Activated CD4-positive, alpha-beta T cell treated with anti-CD3 and anti-CD28 coated beads for 36 hours (primary cell): ENCODE measurements around the gene HES5. TPM values are rescaled to one million over a fixed set of nuclear protein-coding genes. Genes with fewer than 3 reads are reported as not detected.
"Not testable (repeated sequence)": the region's sequence is repeated elsewhere in the genome, so short reads cannot be mapped to it uniquely, and the experiment has no call there.

Source experiments
- ATAC-seq: fragments of 200-7000 bp; cut with Tn5 transposase; one replicate; pipeline ENCODE4 v1.10.0; 2021; ENCODE audit warnings: mild to moderate bottlenecking, moderate library complexity
- CTCF ChIA-PET: fragments of 350-600 bp; sonication (Branson Sonifier 250); formaldehyde crosslinking; loops from one replicate; lab custom pipeline; 2021; ENCODE audit warnings: antibody characterized with exemption; lab: Charles Lee
- POLR2A ChIA-PET: fragments of 350-600 bp; sonication (Branson Sonifier 250); formaldehyde crosslinking; loops from one replicate; lab custom pipeline; 2021; ENCODE audit warnings: antibody characterized with exemption, inconsistent platforms; lab: Charles Lee
- DNase-seq: peaks from one replicate; pipeline ENCODE4 v3.0.0-alpha.2; 2020
- H3K27ac Mint-ChIP-seq: one replicate; pipeline ENCODE4 v1.8.0; 2021; ENCODE audit warnings: mixed read lengths
- H3K27me3 Mint-ChIP-seq: one replicate; pipeline ENCODE4 v1.8.0; 2021; ENCODE audit warnings: mixed read lengths
- H3K36me3 Mint-ChIP-seq: one replicate; pipeline ENCODE4 v1.8.0; 2021; ENCODE audit warnings: low read depth, mixed read lengths
- H3K4me1 Mint-ChIP-seq: one replicate; pipeline ENCODE4 v1.8.0; 2021; ENCODE audit warnings: mixed read lengths
- H3K4me3 Mint-ChIP-seq: one replicate; pipeline ENCODE4 v1.8.0; 2021; ENCODE audit warnings: mild to moderate bottlenecking, moderate library complexity, mixed read lengths
- H3K9me3 Mint-ChIP-seq: one replicate; pipeline ENCODE4 v1.8.0; 2021; ENCODE audit warnings: low read depth, mixed read lengths
- intact Hi-C, 2 experiments: fragments of 100-400 bp; cut with DNase I in 1 of 2; cut with micrococcal nuclease in 1 of 2; formaldehyde crosslinking; loops; one replicate each; pipeline versions ENCODE4 v1.14.2 to v1.15.1; 2022 to 2024; cut with DNase I, micrococcal nuclease
- total RNA-seq, 2 experiments: library from RNA; stranded (reverse); gene quantifications; one replicate each; pipeline ENCODE4 v1.2.3, GENCODE V29; 2021

HES5 gene, protein sequence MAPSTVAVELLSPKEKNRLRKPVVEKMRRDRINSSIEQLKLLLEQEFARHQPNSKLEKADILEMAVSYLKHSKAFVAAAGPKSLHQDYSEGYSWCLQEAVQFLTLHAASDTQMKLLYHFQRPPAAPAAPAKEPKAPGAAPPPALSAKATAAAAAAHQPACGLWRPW
- under 1 TPM in 1 of 2 experiments, not detected in 1; 0.14 TPM for total RNA-seq

- no peaks in the 10 kb centered on the region for H3K9me3 Mint-ChIP-seq
- intact Hi-C loops: loop anchor here in 1 of 2 experiments (10.0 kb wide), 2 partner anchors 1095 to 1325 kb away; partner anchors contain the start of genes CEP104, DFFB and TPRG1L
- peaks cover 19% of the 10 kb centered on the region for H3K4me1 Mint-ChIP-seq
- peak; percentile 36 for DNase-seq
- CTCF ChIA-PET: interaction anchor here (1.0 to 1.4 kb wide), 2 partner anchors 10 to 41 kb away, joined by 4 to 6 read pairs; no protein-coding TSS in a partner anchor
- H3K27me3 Mint-ChIP-seq: peaks cover 10% of the 10 kb centered on the region
- H3K4me3 Mint-ChIP-seq: peak within 1 kb of the TSS; percentile 59
- ATAC-seq: no peak
- H3K36me3 Mint-ChIP-seq: no peaks in the 10 kb centered on the region
- H3K27ac Mint-ChIP-seq: no peak within 1 kb of the TSS
- POLR2A ChIA-PET: interaction anchor here (0.5 to 1.4 kb wide), 2 partner anchors 11 to 12 kb away, joined by 3 to 4 read pairs; no protein-coding TSS in a partner anchor
Observed at GRCh38 chr1:2529784-2530512, at the start of gene HES5. TSS of gene HES5 (minus strand) at chr1:2530263. CDS start at chr1:2530164, 99 bp downstream.

GRCh38 chr1:2578758-2579118, 48.7 kb upstream of the HES5 start:
- Mint-ChIP-seq H3K4me3 (peak overlapping the region; percentile 62), H3K4me1 (peaks cover 68% of the 10 kb centered on the region), H3K36me3 (peaks cover 6% of the 10 kb centered on the region), H3K27me3 (no peaks in the 10 kb centered on the region), H3K9me3 (peaks cover 6% of the 10 kb centered on the region), H3K27ac (peak overlapping the region; percentile 98)
- DNase-seq (no peak), ATAC-seq (no peak)
- intact Hi-C loops: loop anchor here (1.0 to 5.0 kb wide), 4 partner anchors 8 to 1271 kb away; partner anchors contain the start of genes TNFRSF14 (in 2 of the 2), ACAP3 (in 1 of the 2), PRXL2B (in 1 of the 2) and PUSL1 (in 1 of the 2)
- ChIA-PET CTCF (interaction anchor here (0.9 to 1.1 kb wide), 4 partner anchors 17 to 38 kb away, joined by 3 to 4 read pairs (median 3); no protein-coding TSS in a partner anchor), POLR2A (no interaction called here)

- DNase-seq (peak; percentile 79), ATAC-seq (peak; percentile 50)
- peak overlapping the region; percentile 62 for H3K4me3 Mint-ChIP-seq
- peaks cover 15% of the 10 kb centered on the region for H3K9me3 Mint-ChIP-seq
- ChIA-PET CTCF (interaction anchor here (0.6 to 1.7 kb wide), 8 partner anchors 14 to 383 kb away, joined by 3 to 6 read pairs (median 3); partner anchors contain the start of genes FAAP20 and TNFRSF14), POLR2A (interaction anchor here (1.1 to 1.4 kb wide), 2 partner anchors 22 to 51 kb away, joined by 3 to 12 read pairs; partner anchors contain the start of genes PANK4 and TNFRSF14)
- intact Hi-C loops: loop anchor here (1.0 to 5.0 kb wide), 4 partner anchors 9 to 1270 kb away; partner anchors contain the start of genes TNFRSF14 (in 2 of the 2), ACAP3 (in 1 of the 2), PRXL2B (in 1 of the 2) and PUSL1 (in 1 of the 2)
- H3K36me3 Mint-ChIP-seq, H3K27me3 Mint-ChIP-seq: not testable (repeated sequence)
- peaks cover 59% of the 10 kb centered on the region for H3K4me1 Mint-ChIP-seq
- peak overlapping the region; percentile 98 for H3K27ac Mint-ChIP-seq
Observed at GRCh38 chr1:2577565-2578075, 47.6 kb upstream of the HES5 start.

DNA sequence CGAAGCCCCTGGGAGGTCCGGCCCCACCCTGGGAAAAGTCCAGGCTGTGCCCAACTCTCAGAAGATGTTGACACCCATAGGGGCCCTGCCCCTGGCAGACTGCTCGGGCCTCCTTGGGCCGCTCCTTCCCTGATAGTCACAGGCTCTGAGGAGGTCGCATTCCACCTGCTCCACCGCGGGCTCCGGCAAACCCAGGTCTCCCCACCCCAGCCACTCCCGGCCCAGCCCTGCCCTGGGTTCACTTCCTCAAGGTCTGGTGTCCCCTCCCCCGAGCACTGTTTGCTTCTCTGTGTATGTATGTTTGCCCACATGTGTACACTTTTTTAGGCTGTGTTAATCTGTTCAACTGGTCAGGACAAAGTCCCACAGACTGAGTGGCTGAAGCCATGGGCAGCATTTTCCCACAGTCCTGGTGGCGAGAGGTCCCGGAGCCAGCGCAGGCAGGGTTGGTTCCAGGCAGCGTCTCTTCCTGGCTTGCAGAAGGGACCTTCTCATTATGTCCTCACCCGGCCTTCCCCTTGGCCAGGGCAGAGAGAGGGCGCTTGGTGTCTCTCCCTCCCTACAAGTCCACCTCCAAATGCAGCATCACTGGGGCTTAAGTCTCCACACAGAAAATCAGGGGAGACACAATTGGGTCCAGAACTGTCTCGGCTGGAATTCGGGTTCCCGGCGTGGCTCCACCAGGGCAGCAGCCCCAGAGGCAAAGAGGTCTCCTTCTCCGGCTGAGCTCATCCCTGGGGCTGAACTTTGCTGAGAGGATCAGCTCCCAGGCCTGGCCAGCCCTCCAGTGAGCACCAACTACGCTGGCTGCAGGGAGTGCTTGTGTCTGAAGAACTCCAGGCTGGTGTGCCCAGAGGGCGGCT, 46.0 kb upstream of the HES5 start:
- H3K4me1 Mint-ChIP-seq: peaks cover 43% of the 10 kb centered on the region
- peaks cover 15% of the 10 kb centered on the region for H3K9me3 Mint-ChIP-seq
- peaks cover 2% of the 10 kb centered on the region for H3K36me3 Mint-ChIP-seq
- ATAC-seq (no peak), DNase-seq (no peak)
- CTCF ChIA-PET: no interaction called here
- H3K27me3 Mint-ChIP-seq: no peaks in the 10 kb centered on the region
- H3K27ac Mint-ChIP-seq: peak overlapping the region; percentile 98
- intact Hi-C loops: loop anchor here in 1 of 2 experiments (5.0 kb wide), 1 partner anchor 1269 kb away; the partner anchor contains the start of genes ACAP3 and PUSL1
- peak overlapping the region; percentile 62 for H3K4me3 Mint-ChIP-seq
- POLR2A ChIA-PET: interaction anchor here (0.7 kb wide), 1 partner anchor 29 kb away, joined by 3 read pairs; no protein-coding TSS in a partner anchor

GRCh38 chr1:2574350-2574749, 44.3 kb upstream of the HES5 start:
- intact Hi-C loops: no loop called here
- ChIA-PET POLR2A (interaction anchor here (0.6 kb wide), 1 partner anchor 42 kb away, joined by 5 read pairs; no protein-coding TSS in a partner anchor), CTCF (no interaction called here)
- Mint-ChIP-seq H3K27ac (no peak overlapping the region), H3K4me3 (no peak overlapping the region), H3K27me3 (no peaks in the 10 kb centered on the region), H3K9me3 (peaks cover 15% of the 10 kb centered on the region), H3K36me3 (peaks cover 2% of the 10 kb centered on the region), H3K4me1 (peaks cover 28% of the 10 kb centered on the region)
- ATAC-seq: no peak
- DNase-seq: no peak

- Mint-ChIP-seq H3K27ac (no peak overlapping the region), H3K4me1 (peaks cover 20% of the 10 kb centered on the region), H3K9me3 (peaks cover 15% of the 10 kb centered on the region), H3K4me3 (no peak overlapping the region), H3K27me3 (no peaks in the 10 kb centered on the region), H3K36me3 (no peaks in the 10 kb centered on the region)
- ATAC-seq: no peak
- DNase-seq: no peak
- intact Hi-C loops: no loop called here
- ChIA-PET POLR2A (no interaction called here), CTCF (no interaction called here)
Observed at GRCh38 chr1:2573250-2573920, 43.3 kb upstream of the HES5 start.

- Mint-ChIP-seq H3K27me3 (no peaks in the 10 kb centered on the region), H3K9me3 (peaks cover 15% of the 10 kb centered on the region), H3K4me3 (no peak overlapping the region), H3K27ac (no peak overlapping the region), H3K4me1 (peaks cover 8% of the 10 kb centered on the region), H3K36me3 (no peaks in the 10 kb centered on the region)
- POLR2A ChIA-PET: interaction anchor here (0.7 kb wide), 1 partner anchor 141 kb away, joined by 3 read pairs; no protein-coding TSS in a partner anchor
- DNase-seq: no peak
- CTCF ChIA-PET: interaction anchor here (0.6 kb wide), 2 partner anchors 16 to 979 kb away, joined by 3 read pairs; no protein-coding TSS in a partner anchor
- intact Hi-C loops: no loop called here
- no peak for ATAC-seq
Observed at GRCh38 chr1:2571348-2571747, 41.3 kb upstream of the HES5 start.

DNA sequence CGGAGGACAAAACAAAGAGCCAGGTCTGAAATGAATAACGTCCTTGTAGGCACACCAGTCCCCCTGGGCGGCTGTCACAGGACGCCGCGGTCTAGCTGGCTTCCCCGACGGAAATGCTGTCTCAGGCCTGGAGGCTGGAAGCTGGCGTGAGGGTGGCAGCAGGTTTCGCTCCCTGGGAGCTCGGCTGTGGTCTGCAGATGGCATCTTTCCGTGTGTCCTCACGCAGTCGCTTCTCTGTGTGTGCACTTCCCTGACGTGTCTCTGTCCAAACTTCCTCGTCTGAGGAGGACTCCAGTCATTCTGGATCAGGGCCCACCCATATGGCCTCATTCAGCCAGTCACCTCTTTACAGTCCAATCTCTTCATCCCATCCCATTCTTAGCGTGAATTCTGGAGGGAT, 40.3 kb upstream of the HES5 start:
- ChIA-PET CTCF (no interaction called here), POLR2A (no interaction called here)
- H3K27me3 Mint-ChIP-seq: no peaks in the 10 kb centered on the region
- H3K4me3 Mint-ChIP-seq: no peak overlapping the region
- DNase-seq: no peak
- no peak overlapping the region for H3K27ac Mint-ChIP-seq
- no peak for ATAC-seq
- peaks cover 15% of the 10 kb centered on the region for H3K9me3 Mint-ChIP-seq
- no peaks in the 10 kb centered on the region for H3K36me3 Mint-ChIP-seq
- H3K4me1 Mint-ChIP-seq: peaks cover 4% of the 10 kb centered on the region
- intact Hi-C loops: no loop called here

DNA sequence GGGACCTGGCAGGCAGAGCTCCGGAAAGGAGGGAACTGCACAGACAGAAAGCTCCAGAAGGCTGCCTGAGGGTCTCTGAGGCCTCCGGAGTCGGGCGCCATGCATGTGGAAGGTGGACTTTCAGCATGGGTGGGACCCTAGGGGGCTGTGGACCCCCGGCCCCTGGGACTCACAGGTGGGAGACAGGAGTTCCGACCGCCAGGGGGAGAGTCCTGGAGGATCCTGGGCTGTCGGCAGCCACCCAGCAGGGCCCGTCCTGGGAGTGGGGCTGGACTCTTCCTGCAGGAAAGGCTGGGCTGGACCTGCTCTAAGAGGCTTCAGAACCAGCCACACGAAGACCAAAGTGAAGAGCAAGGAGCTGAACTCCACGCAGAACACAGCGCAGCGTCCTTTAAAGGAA, 39.6 kb upstream of the HES5 start:
- H3K9me3 Mint-ChIP-seq: peaks cover 15% of the 10 kb centered on the region
- H3K27ac Mint-ChIP-seq, H3K4me1 Mint-ChIP-seq, intact Hi-C loops, H3K4me3 Mint-ChIP-seq, ATAC-seq, H3K27me3 Mint-ChIP-seq, POLR2A ChIA-PET, DNase-seq, H3K36me3 Mint-ChIP-seq: not testable (repeated sequence)
- CTCF ChIA-PET: interaction anchor here (0.6 kb wide), 1 partner anchor 76 kb away, joined by 3 read pairs; no protein-coding TSS in a partner anchor

DNA sequence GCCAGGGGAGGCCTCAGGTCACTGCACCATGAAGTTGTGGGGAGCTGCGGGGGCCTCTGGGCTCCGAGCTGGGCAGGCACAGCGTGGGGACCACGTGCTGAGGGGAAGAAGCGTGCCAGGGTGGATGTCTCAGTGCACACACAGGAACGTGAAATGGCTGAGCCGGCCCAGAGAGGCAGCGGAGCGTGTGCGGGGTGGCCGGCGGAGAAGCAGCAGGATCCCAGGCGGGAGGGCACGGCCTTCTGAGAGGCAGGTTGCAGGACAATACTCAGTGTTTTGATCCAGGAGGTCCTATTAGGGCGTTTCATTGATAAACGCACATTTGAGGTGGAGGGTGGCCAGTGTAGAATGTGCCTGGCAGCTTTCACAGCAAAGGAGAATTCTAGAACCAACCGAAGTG, 39.0 kb upstream of the HES5 start:
- H3K27me3 Mint-ChIP-seq: no peaks in the 10 kb centered on the region
- POLR2A ChIA-PET: no interaction called here
- H3K27ac Mint-ChIP-seq: no peak overlapping the region
- CTCF ChIA-PET: no interaction called here
- ATAC-seq (no peak), DNase-seq (no peak)
- no peaks in the 10 kb centered on the region for H3K36me3 Mint-ChIP-seq
- peaks cover under 1% of the 10 kb centered on the region for H3K4me1 Mint-ChIP-seq
- intact Hi-C loops: no loop called here
- no peak overlapping the region for H3K4me3 Mint-ChIP-seq
- peaks cover 12% of the 10 kb centered on the region for H3K9me3 Mint-ChIP-seq
